ENCODE measurements around the gene SIL1.

GRCh38 chr5:139052975-139053374 is 145.2 kb downstream of the SIL1 start:
- TF ChIP-seq CTCF (IDR thresholded peaks at IDR 0.05; ENCODE audit: extremely low read depth in 1 of 2, insufficient read depth in 1 of 2, low read depth in 1 of 2, low read length in 2 of 2) (no peak), POLR2A (IDR thresholded peaks at IDR 0.05; ENCODE audit: low read depth, low read length) (no peak), EZH2 (IDR thresholded peaks at IDR 0.05; ENCODE audit: borderline replicate concordance, low read depth, low read length, severe bottlenecking) (no peak), GATA2 (IDR thresholded peaks at IDR 0.05; ENCODE audit: insufficient read depth, insufficient read length, low read depth, low read length) (no peak), POLR2AphosphoS5 (IDR thresholded peaks at IDR 0.05; ENCODE audit: insufficient read depth, low read depth, low read length) (no peak), MAX (IDR thresholded peaks at IDR 0.05; ENCODE audit: insufficient read depth, insufficient read length) (no peak)
